Heart left ventricle (tissue), 16 donors: ENCODE results near the gene FAM20C. TPM values are rescaled to one million over a fixed set of nuclear protein-coding genes. Genes with fewer than 3 reads are reported as not detected.

Experiments
- ATAC-seq, 4 donors: fragments of 200-7000 bp; cut with Tn5 transposase; one replicate each; pipeline ENCODE4 v1.9.1; 2020 to 2022; ENCODE audit warnings: moderate library complexity in 4 of 4, mild to moderate bottlenecking in 3 of 4, moderate number of reproducible peaks in 1 of 4
- DNase-seq, 5 donors: peaks; one replicate each; pipeline ENCODE4 v3.0.0-alpha.2; 2020
- H3K27ac ChIP-seq, 12 donors: fragments of 200-600 bp; sonication (generic) in 4 of 12; one replicate each; pipeline versions ENCODE4 v1.5.0 to v1.8.0; 2016 to 2022; ENCODE audit warnings: mild to moderate bottlenecking in 2 of 12
- H3K27me3 ChIP-seq, 9 donors: fragments of 200-600 bp; sonication (generic) in 2 of 9; one replicate each; pipeline versions ENCODE4 v1.5.1 to v1.8.0; 2016 to 2022; ENCODE audit warnings: mild to moderate bottlenecking in 3 of 9
- H3K36me3 ChIP-seq, 9 donors: fragments of 200-600 bp; sonication (generic) in 2 of 9; one replicate each; pipeline versions ENCODE4 v1.5.0 to v1.8.0; 2018 to 2022; ENCODE audit warnings: mild to moderate bottlenecking in 2 of 9
- H3K4me1 ChIP-seq, 12 donors: fragments of 200-600 bp; sonication (generic) in 4 of 12; one replicate each; pipeline versions ENCODE4 v1.5.0 to v1.8.0; 2016 to 2022; ENCODE audit warnings: mild to moderate bottlenecking in 3 of 12
- H3K4me3 ChIP-seq, 12 donors: fragments of 200-600 bp; sonication (generic) in 4 of 12; one replicate each; pipeline versions ENCODE4 v1.5.0 to v1.8.0; 2017 to 2022; ENCODE audit warnings: mild to moderate bottlenecking in 9 of 12, moderate library complexity in 4 of 12
- H3K9me3 ChIP-seq, 12 donors: fragments of 200-600 bp; sonication (generic) in 4 of 12; one replicate each; pipeline versions ENCODE4 v1.5.0 to v1.8.0; 2016 to 2022; ENCODE audit warnings: mild to moderate bottlenecking in 1 of 12
- CTCF ChIP-seq, 12 donors: fragments of 200-600 bp; sonication (generic) in 4 of 12; IDR thresholded peaks; one replicate each; pipeline versions ENCODE4 v1.5.0 to v1.8.0; 2018 to 2022; ENCODE audit warnings: antibody characterized with exemption in 12 of 12, mild to moderate bottlenecking in 5 of 12
- POLR2A ChIP-seq, 2 donors: fragments of 450-650 bp; IDR thresholded peaks; one replicate each; pipeline ENCODE4 v1.6.1; 2017; ENCODE audit warnings: antibody characterized with exemption in 2 of 2, mild to moderate bottlenecking in 2 of 2, moderate library complexity in 2 of 2
- WGBS, 4 donors: extraction: QIAGEN DNeasy Blood & Tissue Kit in 2 of 4; methylation state at CpG; one replicate each; pipeline versions ENCODE4 v1.1.5 to v1.1.7; 2013 to 2018; 5-methylcytosine and 5-hydroxymethylcytosine counted together
- intact Hi-C, 10 donors: fragments of 100-400 bp; cut with DNase I; formaldehyde crosslinking; loops; one replicate each; pipeline versions ENCODE4 v1.11.1 to v1.14.2; 2022
- polyA plus RNA-seq, 2 donors: library from polyadenylated mRNA; stranded (reverse); fragments of 200-250 nt; gene quantifications; one replicate each; pipeline ENCODE4 v1.2.3, GENCODE V29; 2013
- total RNA-seq, 9 donors: library from RNA; depleted of rRNA in 2 of 9; stranded (reverse); fragments of >200 nt in 2 of 9; fragmentation: NEBNext Ultra II Directional in 3 of 9; extraction: Animal tissue kit (Norgen Biotek cat#: 25700) in 3 of 9; gene quantifications; one replicate each; pipeline versions ENCODE4 v1.1.0 to v1.2.4, GENCODE V29; 2016 to 2023
- donor health status: ischemic (EF 13 %, LVEDD 7.1; RV severe dilation, severe dysfunction).
- donor health status: healthy with polysubstance abuse.
- donor health status: DM: no; HTN: yes; CAD: no.
- donor health status: DM: no; HTN: no; CAD: no.
- donor health status: ischemic (EF 25% LVEDD 6.9; RV normal size, moderate dysfunction).
- donor health status: ischemic (EF 25% LVEDD 5.7; RV mildly dilated, moderate dysfunction).
- donor health status: healthy.
- donor health status: DM: yes; HTN: yes; CAD: no.
- donor health status: ischemic (EF 35%, LVEDD 5.7; RV mildly dilated, moderate dysfunction).
- donor health status: nonischemic (EF 11% LVEDD 7.7; RV severe dilation, severe dysfunction).
- donor health status: DM: yes; HTN: yes; CAD: no.
- donor health status: PGD.
- donor health status: ischemic (EF 29% LVEDD 5.4; RV normal size, mild dysfunction).
- donor health status: nonischemic (EF 23%, LVEDD 6.1; RV moderate dilation, normal function).

The FAM20C gene
- total and polyA plus RNA-seq, 11 donors: 11.1 to 52.0 (median 21.0) TPM

- intact Hi-C loops: no loop called here
- ATAC-seq (peak in 2 of 4 donors; percentile 5 to 14), DNase-seq (peak in 3 of 5 donors; percentile 19 to 51 (median 27))
- H3K4me3 ChIP-seq: no peak overlapping the region
- no peak overlapping the region for H3K27ac ChIP-seq
- peaks cover 0 to 5% (median under 1%) of the 10 kb centered on the region in 9 donors for H3K36me3 ChIP-seq
- no peaks in the 10 kb centered on the region for H3K4me1 ChIP-seq
- H3K9me3 ChIP-seq: peaks cover 0 to 7% (median 0%) of the 10 kb centered on the region in 12 donors
- TF ChIP-seq CTCF (IDR thresholded peaks at IDR 0.05) (no peak), POLR2A (IDR thresholded peaks at IDR 0.05) (no peak)
- 72 to 79% (median 76%) methylated on average over 10 to 22 of the region's 22 CpGs for WGBS, 4 donors
- no peaks in the 10 kb centered on the region for H3K27me3 ChIP-seq
Observed at GRCh38 chr7:265998-266850, 73.9 kb downstream of the FAM20C start.

GRCh38 chr7:266851-267840 is 74.8 kb downstream of the FAM20C start:
- TF ChIP-seq POLR2A (IDR thresholded peaks at IDR 0.05) (no peak), CTCF (IDR thresholded peaks at IDR 0.05) (peak in 10 of 12 donors; percentile 6 to 52 (median 38))
- WGBS, 4 donors: 76 to 81% (median 81%) methylated on average over 26 to 45 of the region's 45 CpGs
- peaks cover 0 to 5% (median 0%) of the 10 kb centered on the region in 12 donors for H3K9me3 ChIP-seq
- no peak overlapping the region for H3K27ac ChIP-seq
- H3K36me3 ChIP-seq: no peaks in the 10 kb centered on the region
- ATAC-seq: peak in 3 of 4 donors; percentile 25 to 33 (median 29)
- no peaks in the 10 kb centered on the region for H3K27me3 ChIP-seq
- intact Hi-C loops: no loop called here
- peak in 3 of 5 donors; percentile 18 to 54 (median 33) for DNase-seq
- H3K4me1 ChIP-seq: no peaks in the 10 kb centered on the region
- no peak overlapping the region for H3K4me3 ChIP-seq

GRCh38 chr7:268991-269390 is 76.6 kb downstream of the FAM20C start:
- 80 to 91% (median 83%) methylated on average over 12 of the region's 12 CpGs for WGBS, 4 donors
- DNase-seq: peak in 2 of 5 donors; percentile 11 to 35
- no peaks in the 10 kb centered on the region for H3K27me3 ChIP-seq
- ATAC-seq: no peak
- no peak overlapping the region for H3K4me3 ChIP-seq
- no peak overlapping the region for H3K27ac ChIP-seq
- H3K4me1 ChIP-seq: no peaks in the 10 kb centered on the region
- no peaks in the 10 kb centered on the region for H3K36me3 ChIP-seq
- H3K9me3 ChIP-seq: peaks cover 0 to 15% (median 6%) of the 10 kb centered on the region in 12 donors
- intact Hi-C loops: no loop called here
- no peak for TF ChIP-seq CTCF (IDR thresholded peaks at IDR 0.05)
- TF ChIP-seq POLR2A (IDR thresholded peaks at IDR 0.05): no peak
